HG03135 (cell line): ENCODE results near the gene SH3GL2.

Experiments
- ATAC-seq: cut with Tn5 transposase; IDR thresholded peaks from one replicate; pipeline ENCODE4 v1.9.1; 2021; ENCODE audit warnings: mild to moderate bottlenecking, moderate library complexity; ENCODE audit not compliant: unreplicated experiment

SH3GL2 gene

GRCh38 chr9:17653947-17654465 is 75.1 kb downstream of the SH3GL2 start:
- ATAC-seq = no peak

GRCh38 chr9:17656889-17657288 is 78.0 kb downstream of the SH3GL2 start:
- ATAC-seq = no peak

- ATAC-seq = no peak
Measured at GRCh38 chr9:17658237-17658636, 79.4 kb downstream of the SH3GL2 start.

- no peak for ATAC-seq
Measured at GRCh38 chr9:17660158-17660557, 81.3 kb downstream of the SH3GL2 start.

- ATAC-seq = no peak
Measured at GRCh38 chr9:17665450-17665849, 86.6 kb downstream of the SH3GL2 start.

- no peak for ATAC-seq
Measured at GRCh38 chr9:17669206-17669605, 90.3 kb downstream of the SH3GL2 start.

GRCh38 chr9:17682684-17683083 is 103.8 kb downstream of the SH3GL2 start:
- no peak for ATAC-seq

- no peak for ATAC-seq
Measured at GRCh38 chr9:17688834-17689233, 110.0 kb downstream of the SH3GL2 start.

GRCh38 chr9:17694336-17694735 is 115.5 kb downstream of the SH3GL2 start:
- no peak for ATAC-seq

- no peak for ATAC-seq
Measured at GRCh38 chr9:17695482-17695881, 116.6 kb downstream of the SH3GL2 start.

GRCh38 chr9:17699615-17700330 is 120.9 kb downstream of the SH3GL2 start:
- no peak for ATAC-seq

- no peak for ATAC-seq
Measured at GRCh38 chr9:17706347-17706746, 127.5 kb downstream of the SH3GL2 start.

- no peak for ATAC-seq
Measured at GRCh38 chr9:17719053-17719452, 140.2 kb downstream of the SH3GL2 start.

GRCh38 chr9:17721954-17722353 is 143.1 kb downstream of the SH3GL2 start:
- ATAC-seq = no peak

GRCh38 chr9:17723656-17724055 is 144.8 kb downstream of the SH3GL2 start:
- ATAC-seq = no peak

- ATAC-seq = no peak
Measured at GRCh38 chr9:17725399-17726010, 146.6 kb downstream of the SH3GL2 start.

- ATAC-seq = no peak
Measured at GRCh38 chr9:17726298-17726697, 147.4 kb downstream of the SH3GL2 start.

- no peak for ATAC-seq
Measured at GRCh38 chr9:17730899-17731298, 152.0 kb downstream of the SH3GL2 start.

- no peak for ATAC-seq
Measured at GRCh38 chr9:17731308-17731707, 152.4 kb downstream of the SH3GL2 start.

- ATAC-seq = no peak
Measured at GRCh38 chr9:17734674-17735073, 155.8 kb downstream of the SH3GL2 start.

GRCh38 chr9:17735859-17736258 is 157.0 kb downstream of the SH3GL2 start:
- ATAC-seq = no peak

- ATAC-seq = no peak
Measured at GRCh38 chr9:17739022-17739421, 160.2 kb downstream of the SH3GL2 start.
